Left ventricle myocardium inferior (tissue), 1 donor: ENCODE data around the gene UBE2F. TPM values are rescaled to one million over a fixed set of nuclear protein-coding genes. Genes with fewer than 3 reads are reported as not detected.

Experiments
- DNase-seq: peaks from one replicate; pipeline ENCODE4 v3.0.0-alpha.2; 2020
- H3K27ac ChIP-seq: fragments of 200-600 bp; replicated peaks from 2 replicates; pipeline ENCODE4 v1.8.0; 2021
- H3K27me3 ChIP-seq: fragments of 200-600 bp; 2 replicates; pipeline ENCODE4 v1.8.0; 2021; ENCODE audit warnings: low read depth
- H3K36me3 ChIP-seq: fragments of 200-600 bp; 2 replicates; pipeline ENCODE4 v1.8.0; 2021
- H3K4me1 ChIP-seq: fragments of 200-600 bp; 2 replicates; pipeline ENCODE4 v1.8.0; 2021
- H3K4me3 ChIP-seq: fragments of 200-600 bp; 2 replicates; pipeline ENCODE4 v1.8.0; 2021; ENCODE audit warnings: mild to moderate bottlenecking, moderate library complexity
- H3K9me3 ChIP-seq: fragments of 200-600 bp; replicated peaks from 2 replicates; pipeline ENCODE4 v1.8.0; 2021
- CTCF ChIP-seq: fragments of 200-600 bp; IDR thresholded peaks from 2 replicates; pipeline ENCODE4 v1.8.0; 2021; ENCODE audit warnings: antibody characterized with exemption, mild to moderate bottlenecking, borderline replicate concordance
- intact Hi-C: fragments of 100-400 bp; cut with micrococcal nuclease; formaldehyde crosslinking; loops from one replicate; pipeline ENCODE4 v1.11.0; 2022
- total RNA-seq: library from RNA; stranded (reverse); fragmentation: NEBNext Ultra II Directional; extraction: Animal tissue kit (Norgen Biotek cat#: 25700); gene quantifications from one replicate; pipeline ENCODE4 v1.2.1, GENCODE V29; 2021
- donor health status: DM: no; HTN: yes; CAD: no; lungs with severe emphysema.

UBE2F gene
- total RNA-seq, 1 donor from 2014 or later, result 63.5 TPM

GRCh38 chr2:237939251-237939650 is 27.6 kb upstream of the UBE2F start:
- Histone ChIP-seq H3K36me3 (no peaks in the 10 kb centered on the region), H3K4me1 (peaks cover 24% of the 10 kb centered on the region), H3K4me3 (no peak overlapping the region), H3K27me3 (no peaks in the 10 kb centered on the region), H3K9me3 (peaks cover 7% of the 10 kb centered on the region), H3K27ac (no peak overlapping the region)
- intact Hi-C loops, result no loop called here
- DNase-seq, result no peak
- no peak for TF ChIP-seq CTCF

- H3K9me3 ChIP-seq, result peaks cover 22% of the 10 kb centered on the region
- H3K4me3 ChIP-seq, result no peak overlapping the region
- no peaks in the 10 kb centered on the region for H3K36me3 ChIP-seq
- no peak for TF ChIP-seq CTCF
- no peak for DNase-seq
- no peaks in the 10 kb centered on the region for H3K27me3 ChIP-seq
- H3K27ac ChIP-seq, result no peak overlapping the region
- intact Hi-C loops, result no loop called here
- H3K4me1 ChIP-seq, result peaks cover 20% of the 10 kb centered on the region
Observed at GRCh38 chr2:237940828-237941227, 26.0 kb upstream of the UBE2F start.

GRCh38 chr2:237941239-237941638 is 25.6 kb upstream of the UBE2F start:
- Histone ChIP-seq H3K9me3 (peaks cover 22% of the 10 kb centered on the region), H3K27ac (peak overlapping the region; percentile 76), H3K27me3 (no peaks in the 10 kb centered on the region), H3K4me3 (no peak overlapping the region), H3K4me1 (peaks cover 20% of the 10 kb centered on the region), H3K36me3 (no peaks in the 10 kb centered on the region)
- no peak for TF ChIP-seq CTCF
- intact Hi-C loops, result no loop called here
- no peak for DNase-seq

- intact Hi-C loops, result no loop called here
- no peak for DNase-seq
- Histone ChIP-seq H3K27me3 (no peaks in the 10 kb centered on the region), H3K9me3 (peaks cover 22% of the 10 kb centered on the region), H3K36me3 (no peaks in the 10 kb centered on the region), H3K27ac (peak overlapping the region; percentile 74), H3K4me3 (no peak overlapping the region), H3K4me1 (peaks cover 20% of the 10 kb centered on the region)
- no peak for TF ChIP-seq CTCF
Observed at GRCh38 chr2:237942513-237942899, 24.3 kb upstream of the UBE2F start.

- TF ChIP-seq CTCF, result no peak
- Histone ChIP-seq H3K36me3 (no peaks in the 10 kb centered on the region), H3K27me3 (no peaks in the 10 kb centered on the region), H3K4me1 (peaks cover 20% of the 10 kb centered on the region), H3K27ac (no peak overlapping the region), H3K4me3 (no peak overlapping the region), H3K9me3 (peaks cover 22% of the 10 kb centered on the region)
- intact Hi-C loops, result no loop called here
- no peak for DNase-seq
Observed at GRCh38 chr2:237943395-237944094, 23.3 kb upstream of the UBE2F start.
